Adrenal gland (tissue), 5 donors: ENCODE data around the gene FEV.

ENCODE experiments used
- POLR2A ChIP-seq, 2 donors: fragments of 450-650 bp; IDR thresholded peaks; one replicate each; pipeline ENCODE4 v1.6.1; 2017; ENCODE audit warnings: antibody characterized with exemption in 2 of 2, mild to moderate bottlenecking in 2 of 2, moderate library complexity in 1 of 2
- TF ChIP-seq, protein P1 (sequence below), 6 experiments: fragments of 450-650 bp in 4 of 6; fragments of 200-600 bp in 2 of 6; sonication (generic) in 1 of 6; IDR thresholded peaks; 1 replicate in 5 of 6; 2 replicates in 1 of 6; pipeline versions ENCODE4 v1.5.1 to v1.8.0; 2016 to 2021; ENCODE audit warnings: antibody characterized with exemption in 6 of 6, mild to moderate bottlenecking in 2 of 6, moderate library complexity in 1 of 6
- donor health status: DM: no; HTN: no; CAD: no.

DNA sequence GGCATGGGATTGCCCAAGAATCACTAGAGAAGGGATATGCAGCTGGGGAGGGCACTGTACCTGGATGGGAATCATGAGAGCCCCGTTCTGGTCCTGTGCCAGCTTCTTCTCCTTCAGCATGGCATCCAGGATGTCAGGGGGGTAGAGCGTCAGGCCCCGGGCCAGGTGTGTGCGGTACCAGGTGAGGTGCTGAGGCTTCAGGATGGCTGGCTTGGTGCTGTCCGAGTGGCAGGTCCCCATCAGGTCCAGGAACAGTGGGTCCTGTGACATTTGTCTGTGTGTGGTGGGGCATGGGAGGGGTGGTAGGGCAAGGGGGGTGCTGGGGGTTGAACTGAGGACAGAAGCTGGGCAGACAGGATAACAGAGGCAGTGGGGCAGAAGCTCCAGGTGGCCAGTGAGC, 43.2 kb upstream of the FEV start:
- TF ChIP-seq, protein P1, sequence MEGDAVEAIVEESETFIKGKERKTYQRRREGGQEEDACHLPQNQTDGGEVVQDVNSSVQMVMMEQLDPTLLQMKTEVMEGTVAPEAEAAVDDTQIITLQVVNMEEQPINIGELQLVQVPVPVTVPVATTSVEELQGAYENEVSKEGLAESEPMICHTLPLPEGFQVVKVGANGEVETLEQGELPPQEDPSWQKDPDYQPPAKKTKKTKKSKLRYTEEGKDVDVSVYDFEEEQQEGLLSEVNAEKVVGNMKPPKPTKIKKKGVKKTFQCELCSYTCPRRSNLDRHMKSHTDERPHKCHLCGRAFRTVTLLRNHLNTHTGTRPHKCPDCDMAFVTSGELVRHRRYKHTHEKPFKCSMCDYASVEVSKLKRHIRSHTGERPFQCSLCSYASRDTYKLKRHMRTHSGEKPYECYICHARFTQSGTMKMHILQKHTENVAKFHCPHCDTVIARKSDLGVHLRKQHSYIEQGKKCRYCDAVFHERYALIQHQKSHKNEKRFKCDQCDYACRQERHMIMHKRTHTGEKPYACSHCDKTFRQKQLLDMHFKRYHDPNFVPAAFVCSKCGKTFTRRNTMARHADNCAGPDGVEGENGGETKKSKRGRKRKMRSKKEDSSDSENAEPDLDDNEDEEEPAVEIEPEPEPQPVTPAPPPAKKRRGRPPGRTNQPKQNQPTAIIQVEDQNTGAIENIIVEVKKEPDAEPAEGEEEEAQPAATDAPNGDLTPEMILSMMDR (IDR thresholded peaks at IDR 0.05) = no peak
- no peak for TF ChIP-seq POLR2A (IDR thresholded peaks at IDR 0.05)
